Right ventricle myocardium superior (tissue), 1 donor: ENCODE data around the gene C2orf78. TPM values are rescaled to one million over a fixed set of nuclear protein-coding genes. Genes with fewer than 3 reads are reported as not detected.
"Not testable (repeated sequence)": the region's sequence is repeated elsewhere in the genome, so short reads cannot be mapped to it uniquely, and the experiment has no call there.

ENCODE experiments used
- ATAC-seq: fragments of 200-7000 bp; cut with Tn5 transposase; one replicate; pipeline ENCODE4 v1.9.1; 2020; ENCODE audit warnings: mild to moderate bottlenecking; ENCODE audit not compliant: poor library complexity
- DNase-seq: peaks from one replicate; pipeline ENCODE4 v3.0.0-alpha.2; 2020
- intact Hi-C: fragments of 100-400 bp; cut with DNase I; formaldehyde crosslinking; loops from one replicate; pipeline ENCODE4 v1.11.2; 2022
- total RNA-seq: library from RNA; stranded (reverse); fragmentation: NEBNext Ultra II Directional; extraction: Animal tissue kit (Norgen Biotek cat#: 25700); gene quantifications from one replicate; pipeline ENCODE4 v1.2.1, GENCODE V29; 2021
- donor health status: DM: no; HTN: yes; CAD: no; lungs with severe emphysema.

C2orf78 gene
- total RNA-seq, 1 donor from 2014 or later = not detected

- no peak for DNase-seq
- ATAC-seq = no peak
- intact Hi-C loops = loop anchor here (10.0 kb wide), 1 partner anchor 82 kb away; no protein-coding TSS in a partner anchor
Observed at GRCh38 chr2:73776381-73776780, 7.6 kb upstream of the C2orf78 start.

- ATAC-seq = no peak
- DNase-seq = no peak
- intact Hi-C loops = loop anchor here (10.0 kb wide), 1 partner anchor 82 kb away; no protein-coding TSS in a partner anchor
Observed at GRCh38 chr2:73776869-73777519, 7.0 kb upstream of the C2orf78 start.

GRCh38 chr2:73778867-73779466, 5.0 kb upstream of the C2orf78 start:
- intact Hi-C loops = loop anchor here (10.0 kb wide), 1 partner anchor 84 kb away; no protein-coding TSS in a partner anchor
- not testable (repeated sequence) for DNase-seq, ATAC-seq

GRCh38 chr2:73779467-73780236, 4.3 kb upstream of the C2orf78 start, which contains the start of gene DUSP11:
Gene DUSP11, minus strand, starts transcription at chr2:73780103. Its CDS starts 129 bp downstream, at chr2:73779974.
- ATAC-seq = peak; percentile 100
- intact Hi-C loops = loop anchor here (10.0 kb wide), 1 partner anchor 85 kb away; no protein-coding TSS in a partner anchor
- DNase-seq = peak; percentile 98

GRCh38 chr2:73780237-73780582, 3.8 kb upstream of the C2orf78 start:
- DNase-seq (no peak), ATAC-seq (no peak)
- intact Hi-C loops = no loop called here

GRCh38 chr2:73783402-73783801, 581 bp upstream of the C2orf78 start:
- ATAC-seq, DNase-seq, intact Hi-C loops: not testable (repeated sequence)

GRCh38 chr2:73811878-73812277, 27.9 kb downstream of the C2orf78 start:
- no peak for ATAC-seq
- no peak for DNase-seq
- intact Hi-C loops = no loop called here

- no peak for ATAC-seq
- no peak for DNase-seq
Observed at GRCh38 chr2:73812635-73813034, 28.7 kb downstream of the C2orf78 start.

GRCh38 chr2:73818296-73818695, 34.3 kb downstream of the C2orf78 start:
- ATAC-seq = no peak

More at GRCh38 chr2:73812635-73813034, 28.7 kb downstream of the C2orf78 start:
- intact Hi-C loops = no loop called here

GRCh38 chr2:73821227-73821626, 37.2 kb downstream of the C2orf78 start:
- ATAC-seq (no peak), DNase-seq (no peak)
- intact Hi-C loops = loop anchor here (10.0 kb wide), 4 partner anchors 324 to 764 kb away; partner anchors contain the start of gene BOLA3

More at GRCh38 chr2:73818296-73818695, 34.3 kb downstream of the C2orf78 start:
- no peak for DNase-seq
- intact Hi-C loops = no loop called here

- intact Hi-C loops = loop anchor here (10.0 kb wide), 4 partner anchors 323 to 763 kb away; partner anchors contain the start of gene BOLA3
- no peak for ATAC-seq
- DNase-seq = no peak
Observed at GRCh38 chr2:73821669-73822068, 37.7 kb downstream of the C2orf78 start.

GRCh38 chr2:73822276-73822675, 38.3 kb downstream of the C2orf78 start:
- DNase-seq = no peak
- intact Hi-C loops = loop anchor here (10.0 kb wide), 4 partner anchors 323 to 763 kb away; partner anchors contain the start of gene BOLA3
- ATAC-seq = no peak

- ATAC-seq (no peak), DNase-seq (no peak)
- intact Hi-C loops = loop anchor here (10.0 kb wide), 4 partner anchors 322 to 762 kb away; partner anchors contain the start of gene BOLA3
Observed at GRCh38 chr2:73822991-73823390, 39.0 kb downstream of the C2orf78 start.

GRCh38 chr2:73823416-73823815, 39.4 kb downstream of the C2orf78 start:
- ATAC-seq (no peak), DNase-seq (no peak)
- intact Hi-C loops = loop anchor here (10.0 kb wide), 4 partner anchors 321 to 761 kb away; partner anchors contain the start of gene BOLA3

- intact Hi-C loops = loop anchor here (10.0 kb wide), 4 partner anchors 321 to 761 kb away; partner anchors contain the start of gene BOLA3
- DNase-seq = no peak
- peak; percentile 38 for ATAC-seq
Observed at GRCh38 chr2:73823916-73824523, 40.0 kb downstream of the C2orf78 start.

- DNase-seq (no peak), ATAC-seq (no peak)
- intact Hi-C loops = loop anchor here (10.0 kb wide), 4 partner anchors 319 to 759 kb away; partner anchors contain the start of gene BOLA3
Observed at GRCh38 chr2:73825408-73825807, 41.4 kb downstream of the C2orf78 start.

- no peak for DNase-seq
- intact Hi-C loops = loop anchor here (10.0 kb wide), 4 partner anchors 318 to 758 kb away; partner anchors contain the start of gene BOLA3
- no peak for ATAC-seq
Observed at GRCh38 chr2:73827018-73827417, 43.0 kb downstream of the C2orf78 start.
